H1 (cell line): ENCODE data around the gene CHCHD6. TPM values are rescaled to one million over a fixed set of nuclear protein-coding genes. Genes with fewer than 3 reads are reported as not detected.

Experiments used
- CTCF ChIA-PET: fragments of 300-600 bp; sonication (Branson Sonifier 250); formaldehyde crosslinking; loops from one replicate; lab custom pipeline; 2021; ENCODE audit not compliant: partially characterized antibody; lab: Charles Lee
- POLR2A ChIA-PET: fragments of 300-600 bp; sonication (Branson Sonifier 250); formaldehyde crosslinking; loops from one replicate; lab custom pipeline; 2021; ENCODE audit warnings: inconsistent platforms; ENCODE audit not compliant: partially characterized antibody; lab: Charles Lee
- DNase-seq, 2 experiments: peaks; one replicate each; pipeline versions ENCODE4 v3.0.0 to v3.0.0-alpha.2; 2010 to 2022; ENCODE audit warnings: low spot score in 2 of 2, low read depth in 1 of 2, mixed read lengths in 1 of 2
- FAIRE-seq: peaks from 2 replicates; lab custom pipeline; 2011; peaks lifted over from hg19 to GRCh38; lab: Jason Lieb, UNC
- H2AFZ ChIP-seq: 2 replicates; pipeline ENCODE4 v1.8.1; 2012; ENCODE audit warnings: low read length, inconsistent platforms
- H2AK5ac ChIP-seq: 2 replicates; pipeline ENCODE4 v1.6.1; 2013; ENCODE audit warnings: low read depth, low read length
- H2BK120ac ChIP-seq: replicated peaks from 2 replicates; pipeline ENCODE3; 2013; ENCODE audit warnings: low read depth, low read length, inconsistent platforms
- H2BK12ac ChIP-seq: 2 replicates; pipeline ENCODE4 v1.6.1; 2013; ENCODE audit warnings: low read depth, low read length
- H2BK15ac ChIP-seq: 2 replicates; pipeline ENCODE4 v1.6.1; 2013; ENCODE audit warnings: low read length
- H2BK20ac ChIP-seq: 2 replicates; pipeline ENCODE4 v1.6.1; 2013; ENCODE audit warnings: low read length
- H2BK5ac ChIP-seq: 2 replicates; pipeline ENCODE4 v1.6.1; 2013; ENCODE audit warnings: low read depth, low read length
- H3K14ac ChIP-seq: 2 replicates; pipeline ENCODE4 v1.6.1; 2013; ENCODE audit warnings: inconsistent platforms; ENCODE audit not compliant: insufficient read length
- H3K18ac ChIP-seq: 2 replicates; pipeline ENCODE4 v1.6.1; 2013; ENCODE audit warnings: low read length; ENCODE audit errors: extremely low read depth
- H3K23ac ChIP-seq: 2 replicates; pipeline ENCODE4 v1.6.1; 2013; ENCODE audit warnings: inconsistent platforms; ENCODE audit not compliant: insufficient read length
- H3K23me2 ChIP-seq: 2 replicates; pipeline ENCODE4 v1.6.1; 2013; ENCODE audit warnings: low read depth, low read length
- H3K27ac ChIP-seq: 2 replicates; pipeline ENCODE4 v1.6.1; 2011; ENCODE audit warnings: low read depth, low read length, inconsistent platforms
- H3K27me3 ChIP-seq, 4 experiments: replicated peaks in 1 of 4; 1 replicate in 1 of 4; 2 replicates in 3 of 4; pipeline versions ENCODE4 v1.6.1 to v1.8.1; 2011 to 2013; ENCODE audit warnings: low read length in 3 of 4, mild to moderate bottlenecking in 3 of 4, inconsistent platforms in 2 of 4, mixed read lengths in 2 of 4, moderate library complexity in 1 of 4; ENCODE audit not compliant: control insufficient read depth in 3 of 4, insufficient read depth in 3 of 4; ENCODE audit errors: extremely low read depth in 1 of 4
- H3K36me3 ChIP-seq, 4 experiments: 2 replicates each; pipeline versions ENCODE4 v1.6.1 to v1.8.1; 2011 to 2013; ENCODE audit warnings: mild to moderate bottlenecking in 4 of 4, low read length in 3 of 4, moderate library complexity in 2 of 4, control low read depth in 1 of 4, inconsistent platforms in 1 of 4; ENCODE audit not compliant: insufficient read depth in 4 of 4, control insufficient read depth in 2 of 4
- H3K4ac ChIP-seq: replicated peaks from 2 replicates; pipeline ENCODE3; 2013; ENCODE audit warnings: low read length, low read depth, mixed read lengths, inconsistent platforms; ENCODE audit not compliant: insufficient read length
- H3K4me1 ChIP-seq, 4 experiments: replicated peaks in 1 of 4; 1 replicate in 1 of 4; 2 replicates in 3 of 4; pipeline versions ENCODE4 v1.6.1 to v1.8.1; 2011 to 2013; ENCODE audit warnings: low read length in 3 of 4, inconsistent platforms in 2 of 4, mixed read lengths in 1 of 4; ENCODE audit not compliant: insufficient read depth in 4 of 4, control insufficient read depth in 3 of 4
- H3K4me2 ChIP-seq, 2 experiments: 2 replicates each; pipeline versions ENCODE4 v1.6.1 to v1.8.1; 2011 to 2013; ENCODE audit warnings: low read depth in 2 of 2, low read length in 2 of 2, control low read depth in 1 of 2, inconsistent platforms in 1 of 2, mild to moderate bottlenecking in 1 of 2; ENCODE audit not compliant: insufficient read depth in 1 of 2
- H3K4me3 ChIP-seq, 4 experiments: fragments of 200-600, 300-600 bp in 1 of 4; sonication (generic), shearing (Covaris generic), sonication (Bioruptor Twin) in 1 of 4; 2 replicates each; pipeline versions ENCODE4 v1.5.1 to v1.8.1; 2011 to 2016; ENCODE audit warnings: low read length in 4 of 4, low read depth in 3 of 4, control low read depth in 2 of 4, inconsistent platforms in 2 of 4, mild to moderate bottlenecking in 2 of 4, mixed read lengths in 1 of 4, moderate library complexity in 1 of 4; ENCODE audit not compliant: insufficient read depth in 2 of 4; ENCODE audit errors: extremely low read depth in 1 of 4
- H3K56ac ChIP-seq: replicated peaks from 2 replicates; pipeline ENCODE3; 2013; ENCODE audit warnings: low read depth, mild to moderate bottlenecking, mixed read lengths, low read length, inconsistent platforms; ENCODE audit not compliant: insufficient read length
- H3K79me1 ChIP-seq: 2 replicates; pipeline ENCODE4 v1.6.1; 2013; ENCODE audit warnings: low read depth, low read length, control low read depth
- H3K79me2 ChIP-seq, 2 experiments: 2 replicates each; pipeline versions ENCODE4 v1.6.1 to v1.8.1; 2012 to 2013; ENCODE audit warnings: low read length in 2 of 2, mild to moderate bottlenecking in 2 of 2, inconsistent platforms in 1 of 2; ENCODE audit not compliant: insufficient read depth in 2 of 2, control insufficient read depth in 1 of 2
- H3K9ac ChIP-seq, 4 experiments: replicated peaks in 1 of 4; 1 replicate in 1 of 4; 2 replicates in 3 of 4; pipeline versions ENCODE4 v1.6.1 to v1.8.1; 2011 to 2013; ENCODE audit warnings: low read depth in 3 of 4, low read length in 3 of 4, control low read depth in 2 of 4, mild to moderate bottlenecking in 2 of 4, moderate library complexity in 2 of 4, inconsistent platforms in 1 of 4; ENCODE audit errors: extremely low read depth in 1 of 4
- H3K9me3 ChIP-seq, 2 experiments: 2 replicates each; pipeline versions ENCODE4 v1.6.1 to v1.8.1; 2012 to 2013; ENCODE audit warnings: mild to moderate bottlenecking in 2 of 2, moderate library complexity in 2 of 2, control low read depth in 1 of 2, inconsistent platforms in 1 of 2, low read depth in 1 of 2, low read length in 1 of 2, mixed read lengths in 1 of 2; ENCODE audit not compliant: insufficient read depth in 2 of 2
- H4K20me1 ChIP-seq, 2 experiments: replicated peaks in 1 of 2; 2 replicates each; pipeline versions ENCODE3 to v1.8.1; 2011 to 2013; ENCODE audit warnings: inconsistent platforms in 2 of 2, low read length in 2 of 2, mild to moderate bottlenecking in 1 of 2; ENCODE audit not compliant: insufficient read depth in 2 of 2, control insufficient read depth in 1 of 2
- H4K5ac ChIP-seq: 2 replicates; pipeline ENCODE4 v1.6.1; 2013; ENCODE audit warnings: low read length, low read depth, mixed read lengths, inconsistent platforms; ENCODE audit not compliant: insufficient read length
- H4K8ac ChIP-seq: 2 replicates; pipeline ENCODE4 v1.8.0; 2013; ENCODE audit warnings: mild to moderate bottlenecking, moderate library complexity, low read length, inconsistent platforms; ENCODE audit not compliant: insufficient read depth; ENCODE audit errors: extremely low read depth
- H4K91ac ChIP-seq: replicated peaks from 2 replicates; pipeline ENCODE3; 2013; ENCODE audit warnings: low read length, mixed read lengths, inconsistent platforms; ENCODE audit not compliant: insufficient read length
- CBX8 ChIP-seq: fragments of 300-800, 300-1000 bp; sonication (generic); IDR thresholded peaks from 2 replicates; pipeline ENCODE4 v1.7.1; 2016; ENCODE audit warnings: low read depth, low read length, borderline replicate concordance
- GABPA ChIP-seq: IDR thresholded peaks from 2 replicates; pipeline ENCODE4 v1.6.1; 2011; ENCODE audit warnings: mild to moderate bottlenecking, low read length, moderate library complexity, borderline replicate concordance; ENCODE audit not compliant: insufficient read depth
- JUN ChIP-seq: IDR thresholded peaks from 2 replicates; pipeline ENCODE4 v1.6.1; 2011; ENCODE audit warnings: low read depth, mild to moderate bottlenecking, improper control_type of control experiment, low read length
- RBBP5 ChIP-seq: IDR thresholded peaks from 2 replicates; pipeline ENCODE4 v1.7.1; 2012; ENCODE audit warnings: low read depth, mild to moderate bottlenecking, inconsistent platforms, low read length, moderate library complexity, borderline replicate concordance
- RNF2 ChIP-seq: fragments of 200-900, 300-1000 bp; sonication (generic); IDR thresholded peaks from 2 replicates; pipeline ENCODE4 v1.7.1; 2016; ENCODE audit warnings: borderline replicate concordance, low read depth, mild to moderate bottlenecking, antibody characterized with exemption, low read length; ENCODE audit not compliant: poor library complexity, severe bottlenecking; ENCODE audit errors: missing control alignments
- SAP30 ChIP-seq: fragments of 300-600 bp; sonication (generic); IDR thresholded peaks from 2 replicates; pipeline ENCODE4 v1.7.1; 2012; ENCODE audit warnings: low read length, moderate library complexity, mild to moderate bottlenecking, inconsistent platforms; ENCODE audit not compliant: insufficient read depth, insufficient replicate concordance
- SIX5 ChIP-seq: IDR thresholded peaks from 2 replicates; pipeline ENCODE4 v1.6.1; 2011; ENCODE audit warnings: mild to moderate bottlenecking, low read depth, low read length
- TBP ChIP-seq: IDR thresholded peaks from 2 replicates; pipeline ENCODE4 v1.6.1; 2011; ENCODE audit warnings: low read depth, low read length, improper control_type of control experiment
- YY1 ChIP-seq: IDR thresholded peaks from 2 replicates; pipeline ENCODE4 v1.6.1; 2011; ENCODE audit warnings: low read depth, mild to moderate bottlenecking, low read length
- ZNF274 ChIP-seq: IDR thresholded peaks from 2 replicates; pipeline ENCODE4 v1.7.0; 2012; ENCODE audit warnings: low read length, borderline replicate concordance; ENCODE audit errors: extremely low read depth
- WGBS, 2 experiments: shearing (Covaris generic) in 1 of 2; methylation state at CpG; one replicate each; pipeline versions ENCODE4 v1.1.6 to v1.1.7; 2013 to 2015; ENCODE audit warnings: low lambda C conversion rate in 2 of 2, mixed read lengths in 2 of 2, inconsistent platforms in 1 of 2, low coverage in 1 of 2, missing lambda C conversion rate in 1 of 2; ENCODE audit not compliant: insufficient replicate concordance in 2 of 2, insufficient coverage in 1 of 2, insufficient read length in 1 of 2; ENCODE audit errors: extremely low coverage in 1 of 2, missing lambda C conversion rate in 1 of 2; 5-methylcytosine and 5-hydroxymethylcytosine counted together
- polyA plus RNA-seq, 7 experiments: library from polyadenylated mRNA; depleted of rRNA in 3 of 7; stranded (reverse) in 5 of 7; unstranded in 2 of 7; fragments of >200 nt in 5 of 7; fragments of 200-250 nt in 2 of 7; gene quantifications; 1 replicate in 5 of 7; 2 replicates in 1 of 7; 4 replicates in 1 of 7; pipeline versions ENCODE4 v1.2.1 to v1.2.3, GENCODE V29; 2011 to 2013; ENCODE audit warnings: missing spikeins in 2 of 7, mixed read lengths in 2 of 7
- total RNA-seq: library from RNA; stranded (reverse); fragmentation: NEBNext Ultra II Directional; extraction: Animal tissue kit (Norgen Biotek cat#: 25700); gene quantifications from 2 replicates; pipeline ENCODE4 v1.2.1, GENCODE V29; 2021

The CHCHD6 gene
- total and polyA plus RNA-seq, 2 of the 8 experiments (the other 6 are each of a cell fraction or from before 2014, with no cell fraction given): 32.4 to 37.6 TPM

DNA sequence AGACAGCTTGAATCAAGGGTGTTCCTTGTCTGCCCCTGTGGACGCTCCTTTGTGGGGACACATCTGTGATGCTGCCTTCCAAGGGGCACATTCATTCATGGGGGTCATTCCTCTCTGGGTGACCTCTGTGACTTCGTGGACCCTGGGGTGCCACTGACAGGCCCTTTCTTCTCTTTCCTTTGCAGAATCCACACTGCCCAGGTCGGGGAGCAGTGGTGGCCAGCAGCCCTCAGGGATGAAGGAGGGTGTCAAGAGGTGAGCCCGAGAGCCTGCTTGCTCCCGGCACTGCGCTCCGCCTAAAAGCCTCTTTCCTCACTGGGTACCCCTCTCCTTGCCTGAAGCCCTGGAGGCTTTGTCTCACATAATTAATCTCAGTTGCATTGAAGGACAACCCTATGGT, 26.3 kb downstream of the CHCHD6 start:
- H3K9ac ChIP-seq: no peak overlapping the region
- H4K91ac ChIP-seq: no peak overlapping the region
- H2AK5ac ChIP-seq: no peak overlapping the region
- no peak overlapping the region for H4K8ac ChIP-seq
- no peak overlapping the region for H3K4ac ChIP-seq
- H3K14ac ChIP-seq: no peak overlapping the region
- H3K4me3 ChIP-seq: no peak overlapping the region
- H2BK5ac ChIP-seq: no peak overlapping the region
- ChIA-PET POLR2A (no interaction called here), CTCF (no interaction called here)
- H3K23ac ChIP-seq: no peak overlapping the region
- FAIRE-seq (no peak), DNase-seq (no peak)
- no peaks in the 10 kb centered on the region for H3K4me1 ChIP-seq
- 0 out of 4 replicates have a peak, but pooled peaks cover 0 to 2% of the 10 kb centered on the region in 2 experiments for H3K9me3 ChIP-seq
- H2BK20ac ChIP-seq: no peak overlapping the region
- no peak for TF ChIP-seq GABPA
- TF ChIP-seq SIX5: no peak
- TF ChIP-seq YY1: no peak
- TF ChIP-seq RBBP5: no peak
- no peak for TF ChIP-seq SAP30
- TF ChIP-seq JUN: no peak
- TF ChIP-seq RNF2: no peak
- no peak for TF ChIP-seq TBP
- TF ChIP-seq CBX8: no peak
- TF ChIP-seq ZNF274: no peak
- no peaks in the 10 kb centered on the region for H3K23me2 ChIP-seq
- H2BK15ac ChIP-seq: no peak overlapping the region
- H3K4me2 ChIP-seq: no peak overlapping the region
- no peak overlapping the region for H2BK120ac ChIP-seq
- H4K5ac ChIP-seq: no peak overlapping the region
- H3K79me2 ChIP-seq: no peaks in the 10 kb centered on the region
- no peak overlapping the region for H2BK12ac ChIP-seq
- H3K27ac ChIP-seq: no peak overlapping the region
- peaks cover 3% of the 10 kb centered on the region; the same call in 1 of the 2 replicates for H3K79me1 ChIP-seq
- WGBS, 2 experiments: 91% methylated on average over 7 of the region's 7 CpGs; no CpG with 5 or more reads in 1 of the 2 experiments
- peaks cover 0 to under 1% (median 0%) of the 10 kb centered on the region in 4 experiments; a peak in 1 of 8 replicates for H3K36me3 ChIP-seq
- H3K27me3 ChIP-seq: no peaks in the 10 kb centered on the region; a peak in 1 of 7 replicates
- no peak overlapping the region for H3K18ac ChIP-seq
- H3K56ac ChIP-seq: no peak overlapping the region
- peaks cover 0 to 3% of the 10 kb centered on the region in 2 experiments for H4K20me1 ChIP-seq
- H2AFZ ChIP-seq: no peak overlapping the region
